ENCODE measurements around the gene SEC31B.

DNA sequence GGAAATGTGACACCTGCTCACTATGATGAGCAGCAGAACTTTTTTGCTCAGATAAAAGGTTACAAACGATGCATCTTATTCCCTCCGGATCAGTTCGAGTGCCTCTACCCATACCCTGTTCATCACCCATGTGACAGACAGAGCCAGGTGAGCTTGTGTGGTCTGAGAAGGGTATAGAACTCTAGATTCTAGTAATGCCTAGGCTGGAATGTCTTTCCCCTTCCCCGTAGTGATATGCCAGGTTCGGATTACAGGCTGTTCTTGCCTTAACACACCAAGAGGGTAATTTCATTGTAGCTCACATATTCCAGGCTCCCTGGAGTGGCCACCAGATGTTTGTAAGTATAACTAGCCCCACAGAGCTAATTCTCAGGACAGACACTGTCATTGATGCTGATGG, 25.3 kb upstream of the SEC31B start:
- TF ChIP-seq TAF1 (IDR thresholded peaks at IDR 0.05; ENCODE audit: low read depth) (no peak), EZH2 (IDR thresholded peaks at IDR 0.05; ENCODE audit: borderline replicate concordance, insufficient read depth, low read length, poor library complexity, severe bottlenecking) (no peak), MXI1 (conservative IDR thresholded peaks at IDR 0.05; ENCODE audit: poor library complexity, severe bottlenecking) (no peak), CTCF (IDR thresholded peaks at IDR 0.05; ENCODE audit: poor library complexity, severe bottlenecking) (no peak)
